ENCODE results near the gene DGKD.
"Not testable (repeated sequence)": the region's sequence is repeated elsewhere in the genome, so short reads cannot be mapped to it uniquely, and the experiment has no call there.

Gene DGKD

DNA sequence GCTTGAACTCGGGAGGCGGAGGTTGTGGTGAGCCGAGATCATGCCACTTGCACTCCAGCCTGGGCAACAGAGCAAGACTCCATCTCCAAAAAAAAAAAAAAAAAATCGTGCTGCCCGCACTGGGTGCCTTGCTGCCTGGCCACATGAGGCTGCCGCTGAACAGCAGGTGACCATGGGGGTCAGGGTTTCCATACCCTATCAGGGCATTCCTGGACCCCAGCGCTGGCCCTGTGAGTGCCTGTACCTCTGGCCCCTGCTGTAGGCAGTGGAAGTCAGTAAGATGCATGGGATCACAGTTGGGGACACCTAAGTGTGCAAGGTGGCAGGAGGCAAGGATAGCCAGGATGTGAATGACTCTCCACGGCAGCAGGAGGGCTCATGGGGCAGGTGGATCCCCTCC, 27.8 kb upstream of the DGKD start:
- peaks cover 6 to 10% of the 10 kb centered on the region in 2 donors for H3K36me3 Mint-ChIP-seq
- no peak for ATAC-seq (replicated peaks)
- peaks cover 0 to 5% of the 10 kb centered on the region in 2 donors for H3K9me3 Mint-ChIP-seq

GRCh38 chr2:233328922-233329321, 25.4 kb upstream of the DGKD start:
- peaks cover 40 to 75% of the 10 kb centered on the region in 2 donors for H3K4me1 Mint-ChIP-seq
- H3K36me3 Mint-ChIP-seq = peaks cover 6 to 12% of the 10 kb centered on the region in 2 donors
- H3K27ac Mint-ChIP-seq = no peak overlapping the region

More for the DNA sequence above, 27.8 kb upstream of the DGKD start:
- H3K27ac Mint-ChIP-seq = no peak overlapping the region
- peaks cover 31 to 75% of the 10 kb centered on the region in 2 donors for H3K4me1 Mint-ChIP-seq
- no peak overlapping the region for H3K4me3 Mint-ChIP-seq
- no peak for DNase-seq
- H3K27me3 Mint-ChIP-seq = no peaks in the 10 kb centered on the region

DNA sequence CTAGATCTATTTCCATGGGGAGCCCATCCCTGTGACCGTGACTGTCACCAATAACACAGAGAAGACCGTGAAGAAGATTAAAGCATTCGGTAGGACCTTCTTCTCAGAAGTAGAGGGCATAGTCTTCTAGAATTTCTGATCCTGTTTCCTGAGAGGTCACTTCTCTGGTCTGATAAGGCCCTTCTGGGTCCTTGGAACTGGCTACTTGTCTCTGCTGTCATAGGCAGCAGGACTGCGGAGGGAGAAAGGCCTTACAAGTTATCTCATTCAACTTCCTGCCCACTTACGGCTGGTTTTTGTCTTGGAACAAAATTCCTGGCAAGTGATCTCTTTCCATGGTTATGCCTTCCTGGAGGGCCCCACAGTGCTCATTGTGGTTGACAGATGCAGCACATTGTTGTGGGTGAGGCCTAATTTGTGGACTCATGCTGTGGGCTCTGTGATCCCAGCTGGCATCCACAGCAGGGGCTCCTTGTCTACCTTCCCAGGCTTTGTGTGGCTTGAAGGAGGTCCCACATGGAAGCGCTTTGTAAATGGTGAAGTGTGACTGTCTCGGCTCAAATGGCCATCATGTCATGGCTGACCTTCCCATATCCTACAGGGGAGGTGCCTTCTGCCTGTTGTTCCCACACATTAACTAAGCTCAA, 24.7 kb upstream of the DGKD start:
- DNase-seq = no peak
- no peak for ATAC-seq (replicated peaks)
- H3K4me1 Mint-ChIP-seq = peaks cover 37 to 75% of the 10 kb centered on the region in 2 donors
- peaks cover 6 to 12% of the 10 kb centered on the region in 2 donors for H3K36me3 Mint-ChIP-seq
- no peak overlapping the region for H3K4me3 Mint-ChIP-seq
- peak overlapping the region; percentile 21 for H3K27ac Mint-ChIP-seq
- H3K27me3 Mint-ChIP-seq = no peaks in the 10 kb centered on the region
- H3K9me3 Mint-ChIP-seq = peaks cover 0 to 5% of the 10 kb centered on the region in 2 donors

More at GRCh38 chr2:233328922-233329321, 25.4 kb upstream of the DGKD start:
- Mint-ChIP-seq H3K9me3 (peaks cover 0 to 5% of the 10 kb centered on the region in 2 donors), H3K27me3 (no peaks in the 10 kb centered on the region), H3K4me3 (no peak overlapping the region)
- DNase-seq (no peak), ATAC-seq (replicated peaks) (no peak)

DNA sequence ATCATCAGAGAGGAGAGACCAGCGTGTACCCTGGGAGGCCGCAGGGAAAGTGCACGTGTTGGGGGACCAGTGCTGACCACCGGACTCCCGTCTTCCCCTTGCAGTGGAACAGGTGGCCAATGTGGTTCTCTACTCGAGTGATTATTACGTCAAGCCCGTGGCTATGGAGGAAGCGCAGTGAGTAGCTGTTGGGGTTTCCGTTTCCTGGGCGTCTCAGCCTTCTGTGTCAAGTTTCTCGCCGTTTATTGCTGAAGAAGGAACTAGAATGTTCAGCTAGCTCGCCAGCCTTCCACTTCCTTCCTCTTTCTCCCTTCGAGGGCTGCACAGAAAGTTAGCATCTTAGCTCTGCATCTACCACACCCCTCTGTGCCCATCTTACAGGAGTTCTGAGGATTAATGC, 22.8 kb upstream of the DGKD start:
- ATAC-seq (replicated peaks) = peak; percentile 94 to 97
- Mint-ChIP-seq H3K36me3 (peaks cover 6 to 12% of the 10 kb centered on the region in 2 donors), H3K4me3 (peak overlapping the region; percentile 14 to 66), H3K4me1 (peaks cover 35 to 74% of the 10 kb centered on the region in 2 donors), H3K27me3 (no peaks in the 10 kb centered on the region), H3K9me3 (peaks cover 0 to 5% of the 10 kb centered on the region in 2 donors), H3K27ac (peak overlapping the region; percentile 97)
- DNase-seq = peak; percentile 82

DNA sequence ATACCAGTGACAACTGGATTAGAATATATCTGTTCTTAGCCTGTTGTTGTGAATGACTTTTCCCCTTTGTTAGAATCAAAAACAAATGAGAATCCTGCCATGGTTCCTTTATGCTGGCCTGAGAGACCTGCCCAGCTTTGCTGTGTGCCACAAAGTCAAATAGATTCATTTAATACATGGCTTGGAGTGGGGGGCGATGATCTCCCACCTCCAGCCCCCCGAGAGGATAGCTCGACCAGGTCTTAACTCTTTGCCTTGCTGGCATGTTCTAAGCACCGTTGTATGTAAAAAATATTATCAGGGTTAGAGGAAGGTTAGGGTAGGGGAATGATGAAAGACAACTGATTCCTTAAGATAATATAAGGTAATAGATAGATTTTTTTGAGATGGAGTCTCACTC, 22.2 kb upstream of the DGKD start:
- peaks cover 0 to 5% of the 10 kb centered on the region in 2 donors for H3K9me3 Mint-ChIP-seq
- H3K4me1 Mint-ChIP-seq = peaks cover 32 to 68% of the 10 kb centered on the region in 2 donors
- no peak overlapping the region for H3K4me3 Mint-ChIP-seq
- H3K36me3 Mint-ChIP-seq = peaks cover 2 to 12% of the 10 kb centered on the region in 2 donors
- peak overlapping the region; percentile 80 for H3K27ac Mint-ChIP-seq
- DNase-seq = no peak
- ATAC-seq (replicated peaks) = no peak
- no peaks in the 10 kb centered on the region for H3K27me3 Mint-ChIP-seq

DNA sequence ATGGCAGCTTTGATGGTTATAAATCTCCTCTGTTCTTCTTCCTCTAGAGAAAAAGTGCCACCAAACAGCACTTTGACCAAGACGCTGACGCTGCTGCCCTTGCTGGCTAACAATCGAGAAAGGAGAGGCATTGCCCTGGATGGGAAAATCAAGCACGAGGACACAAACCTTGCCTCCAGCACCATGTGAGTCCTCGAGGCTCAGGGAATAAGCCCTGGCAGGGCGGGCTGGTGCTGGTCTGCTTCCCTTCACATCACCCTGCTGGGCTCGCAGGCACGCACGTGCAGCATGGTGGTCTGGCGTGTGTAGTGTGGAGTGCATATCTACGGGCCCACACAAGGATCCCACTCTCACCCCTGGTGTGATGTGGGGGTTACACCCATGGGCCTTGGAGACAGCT, 19.4 kb upstream of the DGKD start:
- Mint-ChIP-seq H3K9me3 (peaks cover 0 to 5% of the 10 kb centered on the region in 2 donors), H3K27me3 (no peaks in the 10 kb centered on the region), H3K36me3 (peaks cover 2 to 9% of the 10 kb centered on the region in 2 donors), H3K4me3 (no peak overlapping the region), H3K4me1 (peaks cover 43 to 80% of the 10 kb centered on the region in 2 donors), H3K27ac (peak overlapping the region; percentile 25)
- ATAC-seq (replicated peaks) (no peak), DNase-seq (no peak)

DNA sequence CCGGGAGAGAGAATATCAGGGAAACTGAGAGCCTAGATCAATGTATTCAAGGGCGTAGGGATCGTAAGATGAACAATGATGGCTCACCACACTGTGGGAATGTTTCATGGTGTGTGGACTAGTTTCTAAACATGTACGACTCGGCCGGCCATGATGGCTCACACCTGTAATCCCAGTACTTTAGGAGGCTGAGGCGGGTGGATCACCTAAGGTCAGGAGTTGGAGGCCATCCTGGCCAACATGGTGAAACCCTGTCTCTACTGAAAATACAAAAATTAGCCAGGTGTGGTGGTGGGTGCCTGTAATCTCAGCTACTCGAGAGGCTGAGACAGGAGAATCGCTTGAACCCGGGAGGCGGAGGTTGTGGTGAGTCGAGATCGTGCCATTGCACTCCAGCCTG, 18.2 kb upstream of the DGKD start:
- H3K27me3 Mint-ChIP-seq; H3K9me3 Mint-ChIP-seq; H3K4me3 Mint-ChIP-seq; DNase-seq; H3K36me3 Mint-ChIP-seq; H3K27ac Mint-ChIP-seq; ATAC-seq (replicated peaks): not testable (repeated sequence)
- H3K4me1 Mint-ChIP-seq = peaks cover 43 to 73% of the 10 kb centered on the region in 2 donors

DNA sequence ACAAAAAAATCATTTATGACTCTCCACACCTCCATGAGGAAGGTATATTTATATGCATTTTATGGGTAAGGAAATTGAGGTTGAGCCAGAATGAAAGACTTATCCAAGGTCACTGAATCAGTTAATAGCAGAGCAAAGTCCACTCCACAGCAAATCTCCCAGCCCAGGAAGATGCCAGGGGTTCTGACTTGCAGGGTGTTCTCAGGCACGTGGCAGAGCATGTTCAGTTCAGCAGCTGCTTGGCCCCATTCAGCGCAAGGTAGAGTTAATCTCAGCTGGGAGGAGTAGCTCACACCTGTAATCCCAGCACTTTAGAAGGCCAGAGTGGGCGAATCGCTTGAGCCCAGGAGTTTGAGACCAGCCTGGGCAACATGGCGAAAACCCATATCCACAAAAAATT, 17.8 kb upstream of the DGKD start:
- Mint-ChIP-seq H3K36me3 (peaks cover 0 to 2% of the 10 kb centered on the region in 2 donors), H3K27me3 (no peaks in the 10 kb centered on the region), H3K4me3 (no peak overlapping the region), H3K4me1 (peaks cover 38 to 68% of the 10 kb centered on the region in 2 donors), H3K9me3 (no peaks in the 10 kb centered on the region), H3K27ac (no peak overlapping the region)
- ATAC-seq (replicated peaks) = no peak
- no peak for DNase-seq

GRCh38 chr2:233338046-233338445, 16.2 kb upstream of the DGKD start:
- no peak for DNase-seq
- Mint-ChIP-seq H3K9me3 (no peaks in the 10 kb centered on the region), H3K27me3 (no peaks in the 10 kb centered on the region), H3K4me3 (no peak overlapping the region), H3K27ac (no peak overlapping the region), H3K36me3 (no peaks in the 10 kb centered on the region), H3K4me1 (peaks cover 34 to 58% of the 10 kb centered on the region in 2 donors)
- ATAC-seq (replicated peaks) = peak in 1 of 2 donors; percentile 21

DNA sequence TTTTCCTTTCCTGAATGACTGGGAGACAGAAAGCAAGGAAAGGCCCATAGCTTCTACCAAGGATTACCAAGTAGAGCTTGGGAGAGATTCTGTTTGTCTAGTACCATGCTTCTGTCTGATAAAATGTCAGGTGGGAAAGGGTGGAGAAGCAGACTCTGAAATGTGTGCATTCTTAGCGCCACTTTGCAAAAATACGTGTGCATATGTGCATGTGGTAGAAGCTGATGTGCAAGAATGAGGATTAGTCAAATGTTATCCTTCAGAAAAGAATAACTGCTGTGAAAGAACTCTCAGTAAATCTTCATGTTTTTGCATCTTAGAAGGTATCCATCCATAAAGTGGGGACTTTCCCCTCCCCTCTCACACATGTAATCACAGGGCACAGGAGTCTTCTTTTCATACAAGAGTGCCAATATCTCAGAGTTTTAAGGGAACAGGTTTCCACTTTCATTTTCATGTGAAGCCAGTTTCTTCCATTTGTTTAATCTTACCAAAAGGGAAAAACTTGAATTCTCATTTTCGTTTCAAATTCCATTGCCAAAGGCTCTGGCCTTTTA, 15.4 kb upstream of the DGKD start:
- Mint-ChIP-seq H3K9me3 (no peaks in the 10 kb centered on the region), H3K27me3 (no peaks in the 10 kb centered on the region), H3K4me3 (no peak overlapping the region), H3K27ac (no peak overlapping the region), H3K36me3 (no peaks in the 10 kb centered on the region), H3K4me1 (peaks cover 30 to 50% of the 10 kb centered on the region in 2 donors)
- DNase-seq (no peak), ATAC-seq (replicated peaks) (peak; percentile 70 to 80)

DNA sequence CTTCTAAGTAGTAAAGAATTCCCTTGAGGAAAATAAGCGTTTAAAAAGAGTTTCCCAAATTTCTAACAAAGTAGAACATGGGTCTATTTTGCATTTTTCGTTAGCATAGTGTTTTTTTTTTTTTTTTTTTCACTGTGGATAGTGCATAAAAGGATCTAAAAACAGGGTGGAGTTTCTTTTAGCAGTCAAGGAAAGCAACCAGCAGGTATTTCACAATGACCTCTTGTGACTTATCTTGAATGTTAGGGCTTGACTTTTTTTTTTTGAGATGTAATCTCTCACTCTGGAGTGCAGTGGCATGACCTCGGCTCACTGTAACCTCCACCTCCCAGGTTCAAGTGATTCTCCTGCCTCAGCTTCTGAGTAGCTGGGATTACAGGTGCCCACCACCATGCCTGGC, 14.9 kb upstream of the DGKD start:
- Mint-ChIP-seq H3K27ac (no peak overlapping the region), H3K4me1 (peaks cover 28 to 44% of the 10 kb centered on the region in 2 donors), H3K36me3 (no peaks in the 10 kb centered on the region), H3K4me3 (no peak overlapping the region), H3K9me3 (no peaks in the 10 kb centered on the region), H3K27me3 (no peaks in the 10 kb centered on the region)
- ATAC-seq (replicated peaks) (no peak), DNase-seq (no peak)

GRCh38 chr2:233341296-233341695, 13.0 kb upstream of the DGKD start:
- H3K9me3 Mint-ChIP-seq = no peaks in the 10 kb centered on the region
- no peak overlapping the region for H3K27ac Mint-ChIP-seq
- no peak for DNase-seq
- H3K27me3 Mint-ChIP-seq = no peaks in the 10 kb centered on the region
- no peak for ATAC-seq (replicated peaks)
- H3K4me1 Mint-ChIP-seq = peaks cover 22 to 36% of the 10 kb centered on the region in 2 donors
- H3K4me3 Mint-ChIP-seq = no peak overlapping the region
- no peaks in the 10 kb centered on the region for H3K36me3 Mint-ChIP-seq

GRCh38 chr2:233342301-233342700, 12.0 kb upstream of the DGKD start:
- no peak for ATAC-seq (replicated peaks)
- Mint-ChIP-seq H3K27me3 (no peaks in the 10 kb centered on the region), H3K36me3 (no peaks in the 10 kb centered on the region), H3K4me1 (peaks cover 27 to 46% of the 10 kb centered on the region in 2 donors), H3K4me3 (no peak overlapping the region), H3K27ac (no peak overlapping the region), H3K9me3 (no peaks in the 10 kb centered on the region)
- DNase-seq = no peak

- H3K4me1 Mint-ChIP-seq = peaks cover 26 to 46% of the 10 kb centered on the region in 2 donors
- no peaks in the 10 kb centered on the region for H3K9me3 Mint-ChIP-seq
- ATAC-seq (replicated peaks) = no peak
- no peaks in the 10 kb centered on the region for H3K27me3 Mint-ChIP-seq
- H3K36me3 Mint-ChIP-seq = no peaks in the 10 kb centered on the region
- no peak overlapping the region for H3K27ac Mint-ChIP-seq
- no peak overlapping the region for H3K4me3 Mint-ChIP-seq
- no peak for DNase-seq
These were observed 11.1 kb upstream of the DGKD start for GRCh38 chr2:233343171-233343705.

- H3K36me3 Mint-ChIP-seq = no peaks in the 10 kb centered on the region
- no peak overlapping the region for H3K27ac Mint-ChIP-seq
- DNase-seq (no peak), ATAC-seq (replicated peaks) (no peak)
- H3K4me1 Mint-ChIP-seq = peaks cover 42 to 57% of the 10 kb centered on the region in 2 donors
- no peaks in the 10 kb centered on the region for H3K9me3 Mint-ChIP-seq
- H3K4me3 Mint-ChIP-seq = no peak overlapping the region
- no peaks in the 10 kb centered on the region for H3K27me3 Mint-ChIP-seq
These were observed 7.9 kb upstream of the DGKD start for GRCh38 chr2:233346376-233346775.

Measured in stimulated activated naive B cell treated with anti-CD40 and anti-IgM and Interleukin-4, amounts not matched to agents 10 μg/mL and 1 μg/mL and 100 μg/mL, for 72 hours (primary cell).